ENCODE measurements around the gene GPBP1L1. TPM values are rescaled to one million over a fixed set of nuclear protein-coding genes. Genes with fewer than 3 reads are reported as not detected.

Gene GPBP1L1
- total and polyA plus RNA-seq, 4 donors = 40.4 to 153 (median 80.5) TPM

GRCh38 chr1:45622524-45623394 is 63.6 kb downstream of the GPBP1L1 start:
- Histone ChIP-seq H3K9ac (ENCODE audit: insufficient read depth in 1 of 2, low read length in 2 of 2) (no peak overlapping the region), H3K36me3 (ENCODE audit: control insufficient read depth in 4 of 4, insufficient read depth in 4 of 4, low read length in 4 of 4) (peaks cover 2 to 25% (median 11%) of the 10 kb centered on the region in 4 donors)

GRCh38 chr1:45621895-45622523 is 64.3 kb downstream of the GPBP1L1 start:
- H3K27ac ChIP-seq (ENCODE audit: low read depth in 1 of 2, low read length in 1 of 2) = peak overlapping the region in 1 of 2 donors; percentile 39
- DNase-seq = peak in 1 of 3 donors; percentile 24
- H3K27me3 ChIP-seq (ENCODE audit: control insufficient read depth in 3 of 3, insufficient read depth in 3 of 3, low read length in 2 of 3) = no peaks in the 10 kb centered on the region
- peaks cover 0 to 25% (median 2%) of the 10 kb centered on the region in 5 donors for H3K4me1 ChIP-seq (ENCODE audit: control insufficient read depth in 5 of 5, insufficient read depth in 5 of 5, low read length in 5 of 5)
- ATAC-seq (ENCODE audit: insufficient read depth, low FRiP score) = no peak
- WGBS, 2 donors = 72 to 74% methylated on average over 18 of the region's 18 CpGs
- no peak overlapping the region for H3K4me3 ChIP-seq
- peaks cover 6 to 26% (median 18%) of the 10 kb centered on the region in 4 donors for H3K36me3 ChIP-seq (ENCODE audit: control insufficient read depth in 4 of 4, insufficient read depth in 4 of 4, low read length in 4 of 4)
- H3K9ac ChIP-seq (ENCODE audit: insufficient read depth in 1 of 2, low read length in 2 of 2) = no peak overlapping the region
- no peaks in the 10 kb centered on the region for H3K9me3 ChIP-seq (ENCODE audit: control insufficient read depth in 4 of 4, insufficient read depth in 3 of 4, low read length in 3 of 4)
- no peak for TF ChIP-seq CTCF (IDR thresholded peaks at IDR 0.05; ENCODE audit: control extremely low read depth, extremely low read depth)

More at GRCh38 chr1:45622524-45623394, 63.6 kb downstream of the GPBP1L1 start:
- ATAC-seq (ENCODE audit: insufficient read depth, low FRiP score) = no peak
- Histone ChIP-seq H3K27me3 (ENCODE audit: control insufficient read depth in 3 of 3, insufficient read depth in 3 of 3, low read length in 2 of 3) (no peaks in the 10 kb centered on the region), H3K4me1 (ENCODE audit: control insufficient read depth in 5 of 5, insufficient read depth in 5 of 5, low read length in 5 of 5) (peaks cover 0 to 25% (median 2%) of the 10 kb centered on the region in 5 donors), H3K9me3 (ENCODE audit: control insufficient read depth in 4 of 4, insufficient read depth in 3 of 4, low read length in 3 of 4) (no peaks in the 10 kb centered on the region), H3K4me3 (no peak overlapping the region), H3K27ac (ENCODE audit: low read depth in 1 of 2, low read length in 1 of 2) (no peak overlapping the region)
- 80 to 86% methylated on average over 72 to 78 of the region's 78 CpGs for WGBS, 2 donors
- no peak for TF ChIP-seq CTCF (IDR thresholded peaks at IDR 0.05; ENCODE audit: control extremely low read depth, extremely low read depth)
- DNase-seq = peak; percentile 28 to 35 (median 29)

GRCh38 chr1:45621501-45621836 is 64.9 kb downstream of the GPBP1L1 start:
- WGBS, 2 donors = 43 to 54% methylated on average over 3 of the region's 3 CpGs
- H3K4me3 ChIP-seq = no peak overlapping the region
- peak overlapping the region in 1 of 2 donors; percentile 63 for H3K27ac ChIP-seq (ENCODE audit: low read depth in 1 of 2, low read length in 1 of 2)
- TF ChIP-seq CTCF (IDR thresholded peaks at IDR 0.05; ENCODE audit: control extremely low read depth, extremely low read depth) = no peak
- peaks cover 0 to 25% (median 2%) of the 10 kb centered on the region in 5 donors for H3K4me1 ChIP-seq (ENCODE audit: control insufficient read depth in 5 of 5, insufficient read depth in 5 of 5, low read length in 5 of 5)
- DNase-seq (no peak), ATAC-seq (ENCODE audit: insufficient read depth, low FRiP score) (peak; percentile 36)
- peaks cover 10 to 30% (median 21%) of the 10 kb centered on the region in 4 donors for H3K36me3 ChIP-seq (ENCODE audit: control insufficient read depth in 4 of 4, insufficient read depth in 4 of 4, low read length in 4 of 4)
- no peak overlapping the region for H3K9ac ChIP-seq (ENCODE audit: insufficient read depth in 1 of 2, low read length in 2 of 2)
- no peaks in the 10 kb centered on the region for H3K27me3 ChIP-seq (ENCODE audit: control insufficient read depth in 3 of 3, insufficient read depth in 3 of 3, low read length in 2 of 3)
- no peaks in the 10 kb centered on the region for H3K9me3 ChIP-seq (ENCODE audit: control insufficient read depth in 4 of 4, insufficient read depth in 3 of 4, low read length in 3 of 4)

Data from lung (tissue), 12 donors.